NCI-H1694 treated with DMSO at 0.1 percent for 48 hours (cell line): Measurements from ENCODE around the gene LARGE1.

ENCODE experiments used
- DNase-seq: peaks from one replicate; lab custom pipeline; 2025; lab: John Stamatoyannopoulos, UW

LARGE1 gene

GRCh38 chr22:33362702-33363101 is 557.6 kb downstream of the LARGE1 start:
- DNase-seq = no peak

- DNase-seq = no peak
Measured at GRCh38 chr22:33361581-33361980, 558.7 kb downstream of the LARGE1 start.

- DNase-seq = no peak
Measured at GRCh38 chr22:33357981-33358399, 562.3 kb downstream of the LARGE1 start.

GRCh38 chr22:33354928-33355327 is 565.3 kb downstream of the LARGE1 start:
- no peak for DNase-seq

- no peak for DNase-seq
Measured at GRCh38 chr22:33353502-33353901, 566.8 kb downstream of the LARGE1 start.

GRCh38 chr22:33352768-33353167 is 567.5 kb downstream of the LARGE1 start:
- no peak for DNase-seq

- no peak for DNase-seq
Measured at GRCh38 chr22:33350961-33351360, 569.3 kb downstream of the LARGE1 start.

- no peak for DNase-seq
Measured at GRCh38 chr22:33350491-33350890, 569.8 kb downstream of the LARGE1 start.

GRCh38 chr22:33347002-33347401 is 573.3 kb downstream of the LARGE1 start:
- no peak for DNase-seq

- DNase-seq = no peak
Measured at GRCh38 chr22:33341611-33342010, 578.7 kb downstream of the LARGE1 start.

- no peak for DNase-seq
Measured at GRCh38 chr22:33337524-33337923, 582.8 kb downstream of the LARGE1 start.

GRCh38 chr22:33335611-33336279 is 584.5 kb downstream of the LARGE1 start:
- DNase-seq = no peak

GRCh38 chr22:33332538-33332937 is 587.7 kb downstream of the LARGE1 start:
- no peak for DNase-seq

- DNase-seq = no peak
Measured at GRCh38 chr22:33331017-33331416, 589.3 kb downstream of the LARGE1 start.

- DNase-seq = no peak
Measured at GRCh38 chr22:33330534-33330933, 589.7 kb downstream of the LARGE1 start.

GRCh38 chr22:33329398-33329797 is 590.9 kb downstream of the LARGE1 start:
- no peak for DNase-seq

- no peak for DNase-seq
Measured at GRCh38 chr22:33328789-33329296, 591.4 kb downstream of the LARGE1 start.

GRCh38 chr22:33327348-33327860 is 592.9 kb downstream of the LARGE1 start:
- no peak for DNase-seq

- DNase-seq = no peak
Measured at GRCh38 chr22:33326540-33327295, 593.6 kb downstream of the LARGE1 start.

- DNase-seq = no peak
Measured at GRCh38 chr22:33325232-33326004, 594.9 kb downstream of the LARGE1 start.

GRCh38 chr22:33324228-33324627 is 596.0 kb downstream of the LARGE1 start:
- DNase-seq = no peak

GRCh38 chr22:33321466-33321865 is 598.8 kb downstream of the LARGE1 start:
- DNase-seq = no peak
